GM19467 (cell line): ENCODE measurements around the gene OLFM2.

ENCODE experiments used
- ATAC-seq: cut with Tn5 transposase; IDR thresholded peaks from one replicate; pipeline ENCODE4 v1.9.1; 2021; ENCODE audit warnings: mild to moderate bottlenecking, moderate library complexity; ENCODE audit not compliant: unreplicated experiment

OLFM2 gene

DNA sequence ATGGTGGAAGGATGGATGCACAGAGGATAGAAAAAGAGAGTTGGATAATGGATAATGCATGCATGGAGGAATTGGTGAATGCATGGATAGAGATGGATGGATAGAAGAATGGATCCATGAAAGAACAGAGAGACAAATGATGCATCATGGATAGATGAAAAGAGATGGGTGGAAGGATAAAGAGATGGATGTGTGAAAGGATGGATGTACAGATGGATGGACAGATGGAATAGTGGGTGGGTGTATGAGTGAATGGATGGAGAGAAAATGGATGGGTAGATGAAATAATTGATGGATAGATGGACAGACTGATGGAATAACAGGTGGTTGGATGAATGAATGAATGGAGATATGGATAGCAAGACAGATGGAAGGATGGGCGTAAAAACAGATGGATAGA is 25.7 kb downstream of the OLFM2 start:
- ATAC-seq, result no peak

GRCh38 chr19:9909251-9909650 is 27.1 kb downstream of the OLFM2 start:
- ATAC-seq, result no peak

- no peak for ATAC-seq
These were observed 29.7 kb downstream of the OLFM2 start for GRCh38 chr19:9906475-9907087.

DNA sequence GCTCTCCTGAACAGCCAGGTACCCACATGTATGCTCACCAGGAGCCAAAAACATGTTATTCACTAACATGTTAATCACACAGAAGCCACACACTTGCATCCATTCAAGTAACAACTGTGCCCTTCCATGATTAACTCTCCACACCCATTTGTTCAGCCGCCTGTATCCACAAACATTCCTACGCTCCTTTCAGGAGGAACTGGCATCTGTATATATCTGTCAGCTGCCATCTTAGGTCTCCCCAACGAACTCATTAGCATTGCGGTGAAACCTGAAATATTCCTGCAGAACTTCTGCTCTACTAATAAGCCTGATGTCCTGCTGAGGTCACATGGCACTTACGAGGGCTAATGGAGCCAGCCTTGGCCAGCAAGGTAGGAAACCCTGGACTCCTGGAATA is 33.0 kb downstream of the OLFM2 start:
- ATAC-seq, result no peak

- ATAC-seq, result no peak
These were observed 34.7 kb downstream of the OLFM2 start for GRCh38 chr19:9901642-9902041.

DNA sequence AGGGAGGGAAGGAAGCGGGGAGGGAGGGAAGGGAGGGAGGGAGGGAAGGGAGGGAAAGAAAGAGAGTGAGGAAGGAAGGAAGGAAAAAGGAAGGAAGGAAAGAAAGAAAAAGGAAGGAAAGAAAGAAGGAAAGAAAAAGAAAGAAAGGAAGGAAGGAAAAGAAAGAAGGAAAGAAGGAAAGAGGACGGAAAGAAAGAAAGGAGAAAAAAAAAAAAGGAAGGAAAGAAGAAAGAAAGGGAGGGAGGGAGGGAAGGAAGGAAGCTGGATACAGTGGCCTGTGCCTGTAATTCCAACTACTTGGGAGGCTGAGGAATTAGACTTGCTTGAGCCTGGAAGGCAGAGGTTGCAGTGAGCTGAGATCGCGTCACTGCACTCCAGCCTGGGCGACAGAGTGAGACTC is 35.3 kb downstream of the OLFM2 start:
- no peak for ATAC-seq

- ATAC-seq, result no peak
These were observed 44.5 kb downstream of the OLFM2 start for GRCh38 chr19:9891609-9892373.

GRCh38 chr19:9885077-9885552 is 51.2 kb downstream of the OLFM2 start:
- ATAC-seq, result no peak

DNA sequence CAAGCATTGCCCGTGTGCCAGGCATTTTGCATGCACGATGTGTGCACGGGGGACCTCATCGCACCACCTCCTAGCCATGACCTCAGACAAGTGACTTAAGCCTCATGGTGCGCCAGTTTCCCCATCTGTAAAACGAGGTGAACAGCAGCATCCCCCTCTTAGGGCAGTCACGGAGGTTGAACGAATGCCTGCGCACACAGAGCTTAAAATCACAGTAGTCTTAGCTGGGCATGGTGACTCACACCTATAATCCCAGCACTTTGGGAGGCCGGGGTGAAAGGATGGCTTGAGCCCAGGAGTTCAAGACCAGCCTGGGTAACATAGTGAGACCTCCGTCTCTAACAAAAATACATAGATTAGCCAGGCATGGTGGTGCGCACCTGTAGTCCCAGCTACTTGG is 52.6 kb downstream of the OLFM2 start:
- no peak for ATAC-seq

GRCh38 chr19:9883231-9883758 is 53.0 kb downstream of the OLFM2 start:
- no peak for ATAC-seq

- no peak for ATAC-seq
These were observed 54.6 kb downstream of the OLFM2 start for GRCh38 chr19:9881720-9882119.

GRCh38 chr19:9878511-9879196 is 57.7 kb downstream of the OLFM2 start:
- no peak for ATAC-seq

DNA sequence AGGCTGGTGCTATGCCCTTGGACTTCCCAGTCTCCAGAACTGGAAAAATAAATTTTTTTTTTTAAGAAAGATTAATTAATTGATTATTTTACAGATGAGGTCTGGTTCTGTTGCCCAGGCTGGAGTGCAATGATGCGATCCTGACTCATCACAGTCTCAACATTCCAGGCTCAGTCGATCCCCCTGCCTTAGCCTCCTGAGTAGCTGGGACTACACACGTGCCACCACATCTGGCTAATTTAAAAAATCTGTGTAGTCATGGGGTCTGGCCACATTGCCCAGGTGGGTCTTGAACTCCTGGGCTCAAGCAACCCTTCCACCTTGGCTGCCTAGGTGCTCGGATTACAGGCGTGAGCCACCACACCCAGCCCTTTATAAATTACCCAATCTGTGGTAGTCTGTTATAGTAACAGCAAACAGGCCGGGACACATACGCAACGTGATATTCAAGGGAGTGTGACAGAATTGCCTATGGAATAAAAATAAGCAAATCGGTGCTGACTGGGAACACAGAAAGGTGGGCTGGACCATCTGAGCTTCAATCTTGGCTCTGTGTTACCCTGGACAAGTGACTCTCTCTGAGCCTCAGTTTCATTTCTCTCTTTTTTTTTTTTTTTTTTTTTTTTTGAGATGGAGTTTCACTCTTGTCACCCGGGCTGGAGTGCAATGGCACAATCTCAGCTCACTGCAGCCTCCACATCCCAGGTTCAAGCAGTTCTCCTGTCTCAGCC is 58.4 kb downstream of the OLFM2 start:
- no peak for ATAC-seq

DNA sequence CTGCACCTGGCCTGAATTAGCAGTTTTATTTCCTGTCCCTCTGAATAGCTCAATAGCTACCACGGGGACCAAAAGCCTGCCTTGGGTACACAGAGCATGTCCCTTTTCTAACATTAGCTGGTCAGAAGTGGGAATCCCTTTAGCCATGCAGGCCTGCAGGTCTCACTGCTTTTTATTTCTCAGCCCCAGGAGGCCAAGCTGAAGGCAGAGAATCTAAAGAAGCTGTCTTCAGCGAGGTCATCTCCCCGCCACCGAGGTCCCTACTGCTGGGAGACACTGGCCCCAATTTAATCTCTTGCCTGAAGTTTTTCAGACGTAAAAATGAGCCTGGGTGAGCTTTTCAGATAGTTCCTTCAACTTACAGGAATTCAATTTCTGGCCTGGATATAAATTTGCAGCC is 60.5 kb downstream of the OLFM2 start:
- ATAC-seq, result no peak

DNA sequence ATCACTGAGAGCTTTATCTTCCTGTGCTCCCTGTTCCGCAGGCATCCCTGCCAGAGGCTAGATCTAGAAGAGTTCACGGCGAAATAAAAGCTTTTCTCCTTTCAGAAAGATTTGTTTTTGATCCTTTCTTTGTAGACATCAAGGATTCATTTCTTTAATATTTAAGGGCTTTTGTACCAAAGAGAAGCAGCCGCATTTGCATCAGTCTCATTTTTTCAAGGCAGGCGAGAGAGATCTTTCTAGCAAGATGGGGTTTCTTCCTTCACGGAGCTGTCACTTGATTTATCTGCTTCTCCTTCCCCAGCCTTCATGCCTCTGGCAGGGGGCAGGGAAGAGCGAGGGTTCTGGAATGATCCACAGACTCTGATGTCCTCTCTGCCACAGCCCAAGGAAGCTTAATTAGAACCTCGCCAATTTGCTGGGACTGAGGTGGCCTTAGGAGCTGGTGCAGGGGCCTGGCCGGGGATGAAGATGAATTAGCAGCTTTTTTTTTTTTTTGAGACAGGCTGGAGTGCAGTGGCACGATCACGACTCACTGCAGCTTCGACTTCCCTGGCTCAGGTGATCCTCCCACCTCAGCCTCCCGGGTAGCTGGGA is 61.2 kb downstream of the OLFM2 start:
- ATAC-seq, result no peak

GRCh38 chr19:9872618-9873242 is 63.6 kb downstream of the OLFM2 start:
- no peak for ATAC-seq

DNA sequence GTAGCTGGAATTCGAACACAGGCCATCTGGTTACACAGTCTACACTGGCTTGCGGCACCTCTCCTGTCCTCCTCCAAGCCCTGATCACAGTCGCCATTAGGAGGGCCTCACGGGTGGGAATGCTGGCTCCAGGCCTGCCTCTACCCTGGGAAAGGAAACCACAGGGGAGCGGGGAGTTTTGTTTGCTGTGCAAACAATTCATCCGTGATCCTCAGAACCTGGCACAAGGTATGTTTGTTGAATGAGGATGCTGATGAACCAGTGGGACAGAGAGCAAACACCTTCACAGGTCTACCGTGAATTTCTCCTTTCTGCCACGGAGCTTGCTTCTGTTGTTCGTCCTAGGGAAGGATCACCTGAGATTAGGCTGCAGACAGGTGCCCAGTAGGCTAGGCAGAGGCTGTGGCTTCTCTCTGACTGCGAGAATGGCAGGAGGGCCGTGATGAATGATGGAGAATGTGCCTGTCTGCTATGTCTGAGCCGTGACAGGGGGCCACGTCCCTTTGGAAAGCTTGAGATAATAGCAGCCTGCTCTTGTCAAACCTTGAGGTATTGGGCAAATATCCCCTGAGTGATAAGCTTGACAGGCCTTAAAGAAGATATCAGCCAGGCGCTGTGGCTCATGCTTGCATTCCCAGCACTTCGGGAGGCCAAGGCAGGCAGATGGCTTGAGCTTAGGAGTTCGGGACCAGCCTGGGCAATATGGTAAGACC is 64.5 kb downstream of the OLFM2 start:
- ATAC-seq, result no peak

DNA sequence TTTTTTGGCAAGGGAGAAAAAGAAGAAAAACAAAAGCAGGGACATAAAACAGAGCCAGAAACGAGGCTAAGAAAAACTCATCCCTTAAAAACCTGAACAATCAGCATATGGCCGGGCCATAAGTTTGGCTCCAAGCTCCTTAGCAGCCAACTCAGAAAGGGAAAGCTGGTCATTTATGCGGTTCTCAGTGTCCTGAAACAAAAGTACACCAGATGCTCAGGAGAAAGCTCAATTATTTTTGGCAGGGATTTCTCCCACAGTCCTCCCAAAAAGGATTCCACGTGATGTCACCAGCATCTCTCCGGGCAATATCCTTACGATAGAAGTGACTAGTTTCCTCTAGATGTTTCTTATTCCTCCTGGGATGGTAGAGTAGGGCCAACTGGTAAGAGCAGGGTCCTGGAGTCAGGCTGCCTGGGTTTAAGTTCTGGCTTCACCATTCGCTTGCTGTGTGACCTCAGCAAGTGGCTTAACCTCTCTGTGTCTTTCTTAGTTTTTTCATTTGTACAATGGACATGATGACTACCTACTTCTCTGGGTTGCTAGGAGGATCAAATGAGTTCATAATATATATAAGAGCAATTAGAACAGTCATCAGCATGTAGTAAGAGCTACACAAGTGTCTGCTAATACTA is 67.2 kb downstream of the OLFM2 start:
- no peak for ATAC-seq
